WTC11 (cell line): ENCODE results near the gene UNC93A. TPM values are rescaled to one million over a fixed set of nuclear protein-coding genes. Genes with fewer than 3 reads are reported as not detected.

Experiments used
- ARID4B ChIP-seq: sonication (generic); formaldehyde crosslinking; IDR thresholded peaks from 2 replicates; pipeline ENCODE4 v1.8.0; 2023; ENCODE audit warnings: missing genetic modification reagents, mild to moderate bottlenecking, borderline replicate concordance
- CREB1 ChIP-seq: sonication (generic); formaldehyde crosslinking; IDR thresholded peaks from 2 replicates; pipeline ENCODE4 v1.8.0; 2023; ENCODE audit warnings: mild to moderate bottlenecking, missing genetic modification reagents
- ELF4 ChIP-seq: sonication (generic); formaldehyde crosslinking; IDR thresholded peaks from 2 replicates; pipeline ENCODE4 v1.8.1; 2022; ENCODE audit warnings: low read depth, mild to moderate bottlenecking, moderate library complexity, missing genetic modification reagents
- ETV6 ChIP-seq: sonication (generic); formaldehyde crosslinking; IDR thresholded peaks from 2 replicates; pipeline ENCODE4 v1.8.1; 2022; ENCODE audit warnings: mild to moderate bottlenecking, missing genetic modification reagents
- FOXK1 ChIP-seq: sonication (generic); formaldehyde crosslinking; IDR thresholded peaks from 2 replicates; pipeline ENCODE4 v1.8.0; 2022; ENCODE audit warnings: mild to moderate bottlenecking, moderate library complexity, missing genetic modification reagents
- FOXP1 ChIP-seq: sonication (generic); formaldehyde crosslinking; IDR thresholded peaks from 2 replicates; pipeline ENCODE4 v1.8.0; 2022; ENCODE audit warnings: missing genetic modification reagents, mild to moderate bottlenecking, moderate library complexity, borderline replicate concordance
- JAZF1 ChIP-seq: fragments of 250-450 bp; sonication (Bioruptor Pico); IDR thresholded peaks from 2 replicates; pipeline ENCODE4 v1.9.0; 2021; ENCODE audit warnings: moderate library complexity, mild to moderate bottlenecking, inconsistent platforms
- KAT7 ChIP-seq: sonication (generic); formaldehyde crosslinking; IDR thresholded peaks from 2 replicates; pipeline ENCODE4 v1.8.1; 2023; ENCODE audit warnings: missing genetic modification reagents, mild to moderate bottlenecking, borderline replicate concordance
- MYBL2 ChIP-seq: sonication (generic); formaldehyde crosslinking; IDR thresholded peaks from 2 replicates; pipeline ENCODE4 v1.8.1; 2023; ENCODE audit warnings: mild to moderate bottlenecking, moderate library complexity, missing genetic modification reagents
- PRRX2 ChIP-seq: fragments of 250-450 bp; sonication (Bioruptor Pico); IDR thresholded peaks from 2 replicates; pipeline ENCODE4 v1.8.0; 2021; ENCODE audit warnings: mild to moderate bottlenecking
- SP1 ChIP-seq: sonication (generic); formaldehyde crosslinking; conservative IDR thresholded peaks from 2 replicates; pipeline ENCODE4 v1.8.1; 2022; ENCODE audit warnings: missing genetic modification reagents
- ZBTB21 ChIP-seq: sonication (generic); formaldehyde crosslinking; IDR thresholded peaks from 2 replicates; pipeline ENCODE4 v1.8.1; 2023; ENCODE audit warnings: mild to moderate bottlenecking, missing genetic modification reagents, borderline replicate concordance
- ZNF138 ChIP-seq: sonication (generic); formaldehyde crosslinking; conservative IDR thresholded peaks from 2 replicates; pipeline ENCODE4 v1.8.1; 2022; ENCODE audit warnings: mild to moderate bottlenecking, moderate library complexity, missing genetic modification reagents
- ZNF281 ChIP-seq: sonication (generic); formaldehyde crosslinking; IDR thresholded peaks from 2 replicates; pipeline ENCODE4 v1.8.0; 2023; ENCODE audit warnings: mild to moderate bottlenecking, missing genetic modification reagents
- ZNF416 ChIP-seq: fragments of 250-450 bp; sonication (Bioruptor Pico); IDR thresholded peaks from 2 replicates; pipeline ENCODE4 v1.9.0; 2021; ENCODE audit warnings: mild to moderate bottlenecking, inconsistent platforms
- total RNA-seq: library from RNA; stranded (reverse); gene quantifications from 3 replicates; pipeline ENCODE4 v1.2.3, GENCODE V29; 2021
- TF ChIP-seq, protein P1 (sequence below): sonication (generic); formaldehyde crosslinking; conservative IDR thresholded peaks from 2 replicates; pipeline ENCODE4 v1.8.1; 2023; ENCODE audit warnings: mild to moderate bottlenecking, low read depth, missing genetic modification reagents, moderate library complexity
- TF ChIP-seq, protein P2 (sequence below): sonication (generic); formaldehyde crosslinking; IDR thresholded peaks from 2 replicates; pipeline ENCODE4 v1.8.1; 2022; ENCODE audit warnings: mild to moderate bottlenecking, moderate library complexity, missing genetic modification reagents
- TF ChIP-seq, protein P3 (sequence below): sonication (generic); formaldehyde crosslinking; IDR thresholded peaks from 2 replicates; pipeline ENCODE4 v1.8.0; 2022; ENCODE audit warnings: mild to moderate bottlenecking, missing genetic modification reagents
- TF ChIP-seq, protein P4 (sequence below): sonication (generic); formaldehyde crosslinking; IDR thresholded peaks from 2 replicates; pipeline ENCODE4 v1.8.1; 2023; ENCODE audit warnings: mild to moderate bottlenecking, moderate library complexity, missing genetic modification reagents
- TF ChIP-seq, protein P5 (sequence below): sonication (generic); formaldehyde crosslinking; IDR thresholded peaks from 2 replicates; pipeline ENCODE4 v1.8.0; 2022; ENCODE audit warnings: mild to moderate bottlenecking, missing genetic modification reagents

Gene UNC93A
- total RNA-seq, 1 experiment from 2014 or later = 0.70 TPM

GRCh38 chr6:167350731-167351655, 59.9 kb downstream of the UNC93A start (continued):
- TF ChIP-seq SP1 (CRISPR knock-in tag) = no peak
- TF ChIP-seq, protein P1, sequence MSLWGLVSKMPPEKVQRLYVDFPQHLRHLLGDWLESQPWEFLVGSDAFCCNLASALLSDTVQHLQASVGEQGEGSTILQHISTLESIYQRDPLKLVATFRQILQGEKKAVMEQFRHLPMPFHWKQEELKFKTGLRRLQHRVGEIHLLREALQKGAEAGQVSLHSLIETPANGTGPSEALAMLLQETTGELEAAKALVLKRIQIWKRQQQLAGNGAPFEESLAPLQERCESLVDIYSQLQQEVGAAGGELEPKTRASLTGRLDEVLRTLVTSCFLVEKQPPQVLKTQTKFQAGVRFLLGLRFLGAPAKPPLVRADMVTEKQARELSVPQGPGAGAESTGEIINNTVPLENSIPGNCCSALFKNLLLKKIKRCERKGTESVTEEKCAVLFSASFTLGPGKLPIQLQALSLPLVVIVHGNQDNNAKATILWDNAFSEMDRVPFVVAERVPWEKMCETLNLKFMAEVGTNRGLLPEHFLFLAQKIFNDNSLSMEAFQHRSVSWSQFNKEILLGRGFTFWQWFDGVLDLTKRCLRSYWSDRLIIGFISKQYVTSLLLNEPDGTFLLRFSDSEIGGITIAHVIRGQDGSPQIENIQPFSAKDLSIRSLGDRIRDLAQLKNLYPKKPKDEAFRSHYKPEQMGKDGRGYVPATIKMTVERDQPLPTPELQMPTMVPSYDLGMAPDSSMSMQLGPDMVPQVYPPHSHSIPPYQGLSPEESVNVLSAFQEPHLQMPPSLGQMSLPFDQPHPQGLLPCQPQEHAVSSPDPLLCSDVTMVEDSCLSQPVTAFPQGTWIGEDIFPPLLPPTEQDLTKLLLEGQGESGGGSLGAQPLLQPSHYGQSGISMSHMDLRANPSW (CRISPR knock-in tag) = no peak
- TF ChIP-seq ARID4B = peak; percentile 59; the same call in 1 of the 2 replicates
- TF ChIP-seq CREB1 (CRISPR knock-in tag) = 0 out of 2 replicates have a peak, but pooled peaks have one; percentile 8
- TF ChIP-seq ZNF138 (CRISPR knock-in tag) = 0 out of 2 replicates have a peak, but pooled peaks have one; percentile 70
- TF ChIP-seq ETV6 (CRISPR knock-in tag) = 0 out of 2 replicates have a peak, but pooled peaks have one; percentile 56
- TF ChIP-seq ZNF416 = no peak
- TF ChIP-seq, protein P2, sequence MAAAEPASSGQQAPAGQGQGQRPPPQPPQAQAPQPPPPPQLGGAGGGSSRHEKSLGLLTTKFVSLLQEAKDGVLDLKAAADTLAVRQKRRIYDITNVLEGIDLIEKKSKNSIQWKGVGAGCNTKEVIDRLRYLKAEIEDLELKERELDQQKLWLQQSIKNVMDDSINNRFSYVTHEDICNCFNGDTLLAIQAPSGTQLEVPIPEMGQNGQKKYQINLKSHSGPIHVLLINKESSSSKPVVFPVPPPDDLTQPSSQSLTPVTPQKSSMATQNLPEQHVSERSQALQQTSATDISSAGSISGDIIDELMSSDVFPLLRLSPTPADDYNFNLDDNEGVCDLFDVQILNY (CRISPR knock-in tag) = 0 out of 2 replicates have a peak, but pooled peaks have one; percentile 46
- TF ChIP-seq MYBL2 (CRISPR knock-in tag) = peak; percentile 18; the same call in 1 of the 2 replicates
- TF ChIP-seq FOXP1 (CRISPR knock-in tag) = peak; percentile 73
- TF ChIP-seq ZBTB21 (CRISPR knock-in tag) = peak; percentile 83; the same call in 1 of the 2 replicates
- TF ChIP-seq ELF4 = peak; percentile 63; the same call in 1 of the 2 replicates
- TF ChIP-seq KAT7 (CRISPR knock-in tag) = 0 out of 2 replicates have a peak, but pooled peaks have one; percentile 67
- peak; percentile 74 for TF ChIP-seq ZNF281 (CRISPR knock-in tag)
- peak; percentile 94 for TF ChIP-seq FOXK1 (CRISPR knock-in tag)
- TF ChIP-seq, protein P3, sequence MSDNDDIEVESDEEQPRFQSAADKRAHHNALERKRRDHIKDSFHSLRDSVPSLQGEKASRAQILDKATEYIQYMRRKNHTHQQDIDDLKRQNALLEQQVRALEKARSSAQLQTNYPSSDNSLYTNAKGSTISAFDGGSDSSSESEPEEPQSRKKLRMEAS (CRISPR knock-in tag) = peak; percentile 87
- TF ChIP-seq, protein P4, sequence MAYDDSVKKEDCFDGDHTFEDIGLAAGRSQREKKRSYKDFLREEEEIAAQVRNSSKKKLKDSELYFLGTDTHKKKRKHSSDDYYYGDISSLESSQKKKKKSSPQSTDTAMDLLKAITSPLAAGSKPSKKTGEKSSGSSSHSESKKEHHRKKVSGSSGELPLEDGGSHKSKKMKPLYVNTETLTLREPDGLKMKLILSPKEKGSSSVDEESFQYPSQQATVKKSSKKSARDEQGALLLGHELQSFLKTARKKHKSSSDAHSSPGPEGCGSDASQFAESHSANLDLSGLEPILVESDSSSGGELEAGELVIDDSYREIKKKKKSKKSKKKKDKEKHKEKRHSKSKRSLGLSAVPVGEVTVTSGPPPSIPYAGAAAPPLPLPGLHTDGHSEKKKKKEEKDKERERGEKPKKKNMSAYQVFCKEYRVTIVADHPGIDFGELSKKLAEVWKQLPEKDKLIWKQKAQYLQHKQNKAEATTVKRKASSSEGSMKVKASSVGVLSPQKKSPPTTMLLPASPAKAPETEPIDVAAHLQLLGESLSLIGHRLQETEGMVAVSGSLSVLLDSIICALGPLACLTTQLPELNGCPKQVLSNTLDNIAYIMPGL = peak; percentile 78
- TF ChIP-seq, protein P5, sequence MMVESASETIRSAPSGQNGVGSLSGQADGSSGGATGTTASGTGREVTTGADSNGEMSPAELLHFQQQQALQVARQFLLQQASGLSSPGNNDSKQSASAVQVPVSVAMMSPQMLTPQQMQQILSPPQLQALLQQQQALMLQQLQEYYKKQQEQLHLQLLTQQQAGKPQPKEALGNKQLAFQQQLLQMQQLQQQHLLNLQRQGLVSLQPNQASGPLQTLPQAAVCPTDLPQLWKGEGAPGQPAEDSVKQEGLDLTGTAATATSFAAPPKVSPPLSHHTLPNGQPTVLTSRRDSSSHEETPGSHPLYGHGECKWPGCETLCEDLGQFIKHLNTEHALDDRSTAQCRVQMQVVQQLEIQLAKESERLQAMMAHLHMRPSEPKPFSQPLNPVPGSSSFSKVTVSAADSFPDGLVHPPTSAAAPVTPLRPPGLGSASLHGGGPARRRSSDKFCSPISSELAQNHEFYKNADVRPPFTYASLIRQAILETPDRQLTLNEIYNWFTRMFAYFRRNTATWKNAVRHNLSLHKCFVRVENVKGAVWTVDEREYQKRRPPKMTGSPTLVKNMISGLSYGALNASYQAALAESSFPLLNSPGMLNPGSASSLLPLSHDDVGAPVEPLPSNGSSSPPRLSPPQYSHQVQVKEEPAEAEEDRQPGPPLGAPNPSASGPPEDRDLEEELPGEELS (CRISPR knock-in tag) = peak; percentile 89; the same call in 1 of the 2 replicates
- TF ChIP-seq JAZF1 (CRISPR knock-in tag) = no peak
- no peak for TF ChIP-seq PRRX2 (CRISPR knock-in tag)
